Fibroblast of the conjunctiva (primary cell): Measurements from ENCODE around the gene OSBPL2.

Experiments
- DNase-seq: peaks from one replicate; pipeline ENCODE4 v3.0.0-alpha.2; 2010; ENCODE audit warnings: low read depth

The OSBPL2 gene

DNA sequence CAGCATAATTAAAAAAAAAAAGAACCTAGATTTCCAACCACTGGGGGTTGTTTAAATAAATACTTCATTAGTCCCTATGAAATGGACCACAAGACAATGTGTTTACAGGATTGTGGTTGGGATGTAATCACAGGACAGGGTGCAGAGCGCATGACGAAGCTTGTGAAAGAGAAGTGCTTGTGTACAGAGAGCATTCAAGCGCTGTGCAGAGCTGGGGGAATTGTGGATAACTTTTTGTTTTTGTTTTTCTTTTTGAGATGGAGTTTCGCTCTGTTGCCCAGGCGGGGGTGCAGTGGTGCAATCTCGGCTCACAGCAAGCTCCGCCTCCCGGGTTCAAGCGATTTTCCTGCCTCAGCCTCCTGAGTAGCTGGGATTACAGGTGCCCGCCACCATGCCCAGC, 106.5 kb downstream of the OSBPL2 start:
- DNase-seq, result no peak
